Stimulated activated CD4-positive, alpha-beta T cell treated with anti-CD3 and anti-CD28 coated beads, Interleukin-2, amount 100 ng/mL, for 4 hours (primary cell): ENCODE measurements around the gene NABP1.
"Not testable (repeated sequence)": the region's sequence is repeated elsewhere in the genome, so short reads cannot be mapped to it uniquely, and the experiment has no call there.

Source experiments
- DNase-seq: peaks from one replicate; pipeline ENCODE4 v3.0.0-alpha.2; 2020; ENCODE audit warnings: low read depth

The NABP1 gene

GRCh38 chr2:191677646-191678436 lies at the start of gene NABP1:
Gene NABP1 (plus strand): TSS chr2:191678136. CDS start chr2:191678615, 479 bp downstream.
- DNase-seq = peak; percentile 99

- no peak for DNase-seq
These were observed 48.9 kb upstream of the NABP1 start for GRCh38 chr2:191629001-191629453.

DNA sequence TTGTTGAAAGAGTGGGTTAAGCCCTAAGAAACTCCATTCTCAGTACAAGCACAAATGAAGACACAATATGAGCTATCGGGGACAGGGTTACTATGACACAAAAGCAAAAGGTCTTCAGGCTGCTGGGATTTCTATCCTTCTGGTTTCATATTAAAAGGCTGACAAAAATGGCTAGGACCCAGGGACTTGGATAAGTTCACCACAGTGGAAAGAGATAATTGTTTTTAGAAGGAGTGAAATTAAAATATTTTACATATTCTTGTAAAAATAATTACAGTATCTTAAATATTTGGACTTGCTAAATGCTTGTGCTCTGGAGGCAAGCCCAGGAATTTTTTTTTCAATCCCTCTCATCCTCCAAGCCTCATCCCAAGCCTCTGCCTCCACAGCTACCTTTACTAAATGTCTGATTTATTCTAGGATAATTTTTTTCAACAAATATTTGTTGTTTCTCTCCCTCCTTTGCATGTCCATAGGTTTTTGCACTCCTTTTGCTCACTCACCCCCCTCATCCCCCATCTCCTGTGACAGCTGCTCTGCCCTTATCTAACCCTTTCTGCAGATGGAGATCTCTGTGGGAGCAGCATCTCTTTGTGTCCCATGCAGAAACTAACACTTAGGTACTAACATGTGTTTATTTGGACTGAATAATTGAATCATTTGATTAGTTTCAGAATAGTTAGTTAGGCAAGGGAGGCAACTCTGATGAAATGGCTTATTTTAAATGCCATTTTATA lies 47.8 kb upstream of the NABP1 start:
- no peak for DNase-seq

GRCh38 chr2:191631754-191632153 lies 46.2 kb upstream of the NABP1 start:
- DNase-seq = no peak

- DNase-seq = no peak
These were observed 45.5 kb upstream of the NABP1 start for GRCh38 chr2:191632426-191632825.

- no peak for DNase-seq
These were observed 43.1 kb upstream of the NABP1 start for GRCh38 chr2:191634791-191635190.

GRCh38 chr2:191635333-191636234 lies 42.4 kb upstream of the NABP1 start:
- DNase-seq = no peak

GRCh38 chr2:191636235-191636543 lies 41.7 kb upstream of the NABP1 start:
- no peak for DNase-seq

DNA sequence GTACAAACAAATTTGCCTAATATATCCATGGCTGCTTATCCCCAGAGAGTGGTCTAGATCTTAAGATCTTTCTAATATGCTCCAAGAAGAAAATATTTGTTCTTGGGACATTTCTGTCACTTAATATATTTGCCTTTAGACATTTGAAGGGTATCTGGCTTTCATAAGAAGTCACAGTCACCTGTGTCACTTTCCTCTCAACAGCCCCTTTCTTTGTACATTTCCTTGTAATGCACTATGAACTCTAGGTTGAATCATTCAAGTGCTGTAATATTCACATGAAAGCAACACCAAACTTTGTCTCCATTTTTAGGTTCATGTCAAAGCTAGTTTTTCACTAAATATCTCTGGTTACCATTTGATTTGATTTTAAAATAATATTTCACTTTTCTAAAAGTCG lies 41.4 kb upstream of the NABP1 start:
- no peak for DNase-seq

- DNase-seq = no peak
These were observed 40.5 kb upstream of the NABP1 start for GRCh38 chr2:191637182-191638078.

DNA sequence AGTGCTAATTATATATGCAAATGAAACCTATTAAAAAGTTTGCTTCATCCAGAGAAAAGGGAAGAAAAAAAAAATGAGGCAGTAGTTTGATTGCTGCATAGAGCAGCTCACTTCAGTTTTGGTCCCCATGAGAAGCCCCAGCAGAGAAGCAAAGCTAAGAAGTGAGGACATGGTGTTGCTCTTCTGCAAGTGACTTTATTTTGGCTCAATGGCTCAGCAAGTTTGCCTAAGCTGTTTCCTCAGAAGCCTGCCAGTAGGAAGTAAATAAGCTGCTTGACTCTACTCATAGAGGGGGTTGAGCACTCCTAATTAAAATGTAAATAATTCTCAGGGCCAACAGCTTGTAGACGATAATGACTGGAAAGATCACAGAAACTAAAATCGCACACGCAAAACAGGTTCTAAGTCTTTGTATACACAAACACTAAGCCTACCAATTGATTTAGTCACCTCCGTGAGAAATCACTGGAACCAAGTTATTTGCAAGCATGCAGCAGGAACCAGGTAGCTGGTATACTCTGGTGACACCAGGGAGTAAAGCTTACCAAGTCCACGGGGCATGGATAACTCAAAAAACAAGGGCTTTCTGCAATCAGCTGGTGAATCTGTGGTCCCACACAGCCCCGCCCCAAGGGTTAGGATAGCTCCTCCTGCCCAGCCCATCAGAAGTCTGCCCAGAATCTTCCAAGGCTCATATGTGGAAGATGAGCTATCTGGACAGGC lies 39.7 kb upstream of the NABP1 start:
- no peak for DNase-seq

DNA sequence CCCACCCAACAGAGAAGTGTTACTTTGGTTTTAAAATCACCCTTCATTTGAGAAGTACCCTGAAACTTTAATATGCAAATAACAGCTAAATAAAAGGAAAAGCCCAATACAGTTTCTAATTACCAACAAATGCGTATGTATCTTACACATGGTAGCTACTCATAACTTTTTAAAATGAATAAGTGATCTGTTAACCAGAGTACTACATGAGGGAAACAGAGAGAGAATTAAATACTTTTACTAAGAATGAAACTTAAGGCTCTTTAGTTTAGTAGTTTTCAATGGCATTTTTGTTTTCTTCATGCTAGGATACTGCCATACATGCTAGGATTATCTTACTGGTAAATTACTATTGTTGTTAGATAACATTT lies 39.1 kb upstream of the NABP1 start:
- DNase-seq = no peak

GRCh38 chr2:191641609-191642008 lies 36.3 kb upstream of the NABP1 start:
- DNase-seq = no peak

DNA sequence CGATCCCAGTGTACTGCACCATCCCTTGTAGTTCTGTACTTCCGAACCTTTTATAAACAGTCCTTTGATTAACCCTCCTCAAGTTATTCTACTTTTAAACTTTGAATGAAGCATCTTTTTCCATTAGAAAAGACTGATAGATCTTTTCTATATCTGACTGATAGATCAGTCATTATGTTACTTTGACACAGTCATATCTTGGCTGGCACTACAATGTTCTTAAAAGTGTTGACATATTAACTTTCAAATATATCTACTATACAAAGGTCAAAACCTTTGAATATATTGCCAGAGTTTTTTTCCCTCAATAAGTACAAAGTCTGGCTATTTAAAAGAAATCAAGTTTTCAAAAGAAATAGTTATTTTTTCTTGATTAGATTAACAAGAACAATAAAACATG lies 35.4 kb upstream of the NABP1 start:
- no peak for DNase-seq

DNA sequence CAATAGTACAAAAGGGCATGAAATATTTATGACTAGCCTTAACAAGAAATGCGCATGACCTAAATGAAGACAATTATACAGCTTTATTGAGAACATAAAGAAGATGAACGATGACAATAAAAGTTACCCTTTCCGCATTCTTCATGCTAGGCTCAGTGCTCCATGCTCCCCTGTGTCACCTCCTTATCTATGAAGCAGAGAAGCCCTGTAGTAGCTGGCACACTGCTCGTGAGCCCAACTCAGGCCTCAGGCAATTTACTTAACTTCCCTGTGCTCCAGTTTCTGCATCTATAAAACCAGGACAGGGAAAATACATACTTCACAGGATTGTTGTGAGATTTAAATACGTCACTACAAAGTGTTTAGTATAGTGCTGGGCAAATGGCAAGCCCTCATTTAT lies 34.5 kb upstream of the NABP1 start:
- no peak for DNase-seq

DNA sequence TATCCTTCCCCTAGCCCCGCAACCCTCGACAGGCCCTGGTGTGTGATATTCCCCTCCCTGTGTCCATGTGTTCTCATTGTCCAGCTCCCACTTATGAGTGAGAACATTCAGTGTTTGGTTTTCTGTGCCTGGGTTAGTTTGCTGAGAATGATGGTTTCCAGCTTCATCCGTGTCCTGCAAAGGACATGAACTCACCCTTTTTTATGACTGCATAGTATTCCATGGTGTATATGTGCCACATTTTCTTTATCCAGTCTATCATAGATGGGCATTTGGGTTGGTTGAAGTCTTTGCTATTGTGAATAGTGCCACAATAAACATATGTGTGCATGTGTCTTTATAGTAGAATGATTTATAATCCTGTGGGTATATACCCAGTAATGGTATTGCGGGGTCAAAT lies 33.3 kb upstream of the NABP1 start:
- DNase-seq = not testable (repeated sequence)

DNA sequence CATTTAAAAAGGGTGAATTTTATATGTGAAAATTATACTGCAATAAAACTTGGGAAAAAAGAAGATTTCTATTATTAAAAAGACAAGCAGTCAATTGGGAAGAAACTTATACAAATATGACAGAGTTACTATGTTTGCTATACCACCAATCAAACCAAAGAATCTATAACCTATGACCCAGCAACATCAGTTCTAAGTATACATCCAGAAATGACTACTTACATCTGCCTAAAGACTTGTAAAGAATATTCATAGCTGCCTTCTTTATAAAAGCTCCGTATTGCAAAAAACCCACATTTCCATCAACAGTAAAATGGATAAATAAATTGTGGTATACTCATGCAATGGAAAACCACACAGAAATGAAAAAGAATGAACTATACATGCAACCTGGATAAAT lies 32.9 kb upstream of the NABP1 start:
- DNase-seq = no peak

- no peak for DNase-seq
These were observed 32.3 kb upstream of the NABP1 start for GRCh38 chr2:191645434-191646162.

DNA sequence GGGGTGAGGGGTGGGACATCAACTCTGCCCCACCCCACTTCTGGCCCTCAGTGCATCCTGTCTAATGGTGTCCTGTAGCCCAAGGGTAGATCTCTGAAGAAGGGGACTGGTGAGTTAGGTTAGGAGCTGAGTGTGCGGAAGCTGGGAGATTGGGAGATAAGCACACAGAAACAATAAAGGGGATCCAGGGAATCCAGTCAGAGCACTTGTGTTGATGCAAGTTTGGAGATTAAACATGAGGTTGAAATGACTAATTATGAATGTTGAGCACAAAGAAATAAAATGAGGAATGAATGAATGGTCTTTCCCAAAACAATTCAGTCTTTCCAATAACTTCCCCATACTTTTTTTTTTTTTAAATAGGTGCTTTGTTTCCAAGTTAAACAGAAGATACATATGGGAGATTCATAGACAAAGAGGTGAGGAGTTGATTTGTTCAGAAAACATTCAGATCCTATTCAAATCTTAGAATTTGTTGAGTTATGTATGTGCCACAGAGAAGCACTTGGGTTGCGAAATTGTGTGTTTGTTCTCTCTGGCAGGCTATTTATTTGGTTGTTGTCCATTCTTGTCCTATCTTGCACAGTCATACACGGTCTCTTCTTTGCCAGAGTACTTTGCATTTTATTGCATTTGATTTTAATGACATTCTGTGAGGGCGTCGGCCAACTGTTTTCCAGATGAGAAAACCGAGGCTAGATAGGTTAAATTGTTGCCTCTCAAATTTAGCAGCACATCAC lies 31.6 kb upstream of the NABP1 start:
- DNase-seq = no peak

DNA sequence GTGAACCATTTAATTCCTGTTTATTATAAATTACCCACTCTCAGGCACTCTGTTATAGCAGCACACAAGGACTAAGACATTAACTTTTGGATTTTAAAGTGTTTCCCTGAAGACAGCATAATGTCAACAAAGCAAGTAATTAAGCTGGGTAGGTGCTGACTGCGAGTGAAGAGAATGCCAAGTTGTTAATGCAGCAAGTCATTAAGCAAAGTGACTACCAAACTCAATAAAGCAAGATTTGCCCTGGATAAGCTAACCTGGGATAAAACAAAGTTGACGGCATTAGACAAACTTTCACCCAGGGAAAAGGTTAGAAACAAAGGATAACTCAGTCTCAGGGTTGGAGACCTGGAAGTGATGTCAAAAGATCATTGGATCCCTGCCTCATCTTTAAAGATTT lies 28.4 kb upstream of the NABP1 start:
- no peak for DNase-seq
